H9 (cell line): ENCODE measurements around the gene KCNMB2. TPM values are rescaled to one million over a fixed set of nuclear protein-coding genes. Genes with fewer than 3 reads are reported as not detected.

Source experiments
- DNase-seq: peaks from one replicate; pipeline ENCODE4 v3.0.0-alpha.2; 2017
- H2AFZ ChIP-seq: one replicate; pipeline ENCODE4 v1.6.1; 2013; ENCODE audit warnings: mild to moderate bottlenecking, low read length, control low read depth, moderate library complexity
- H2AK5ac ChIP-seq: 2 replicates; pipeline ENCODE4 v1.6.1; 2013; ENCODE audit warnings: low read length, control low read depth, mixed read lengths; ENCODE audit not compliant: insufficient read length
- H2BK120ac ChIP-seq: one replicate; pipeline ENCODE4 v1.6.1; 2013; ENCODE audit warnings: low read depth, mild to moderate bottlenecking, low read length, control low read depth, inconsistent platforms; ENCODE audit not compliant: poor library complexity, severe bottlenecking
- H2BK12ac ChIP-seq: 2 replicates; pipeline ENCODE4 v1.6.1; 2013; ENCODE audit warnings: low read length, control low read depth, mixed read lengths, low read depth; ENCODE audit not compliant: insufficient read length
- H2BK15ac ChIP-seq: 2 replicates; pipeline ENCODE4 v1.6.1; 2013; ENCODE audit warnings: low read depth, low read length, control low read depth
- H2BK20ac ChIP-seq: one replicate; pipeline ENCODE4 v1.6.1; 2013; ENCODE audit warnings: low read depth, mild to moderate bottlenecking, low read length, control low read depth, inconsistent platforms; ENCODE audit not compliant: poor library complexity, severe bottlenecking
- H2BK5ac ChIP-seq: 2 replicates; pipeline ENCODE4 v1.6.1; 2013; ENCODE audit warnings: low read length, control low read depth, mixed read lengths; ENCODE audit not compliant: insufficient read length
- H3K14ac ChIP-seq: 2 replicates; pipeline ENCODE4 v1.6.1; 2013; ENCODE audit warnings: low read length, control low read depth; ENCODE audit not compliant: insufficient read depth
- H3K18ac ChIP-seq: 2 replicates; pipeline ENCODE4 v1.6.1; 2013; ENCODE audit warnings: low read depth, mild to moderate bottlenecking, mixed read lengths, low read length, control low read depth; ENCODE audit not compliant: insufficient read length
- H3K23ac ChIP-seq: 2 replicates; pipeline ENCODE4 v1.6.1; 2013; ENCODE audit warnings: low read length, control low read depth, mixed read lengths, low read depth; ENCODE audit not compliant: insufficient read length
- H3K23me2 ChIP-seq: 2 replicates; pipeline ENCODE4 v1.6.1; 2013; ENCODE audit warnings: low read depth, mild to moderate bottlenecking, mixed read lengths, low read length, control low read depth; ENCODE audit not compliant: insufficient read length, poor library complexity, severe bottlenecking
- H3K27ac ChIP-seq: 2 replicates; pipeline ENCODE4 v1.5.1; 2013; ENCODE audit warnings: low read length, control low read depth, mixed read lengths, low read depth; ENCODE audit not compliant: insufficient read length
- H3K27me3 ChIP-seq: 2 replicates; pipeline ENCODE4 v1.6.1; 2013; ENCODE audit warnings: low read length, control low read depth, inconsistent platforms; ENCODE audit not compliant: insufficient read depth
- H3K4ac ChIP-seq: 2 replicates; pipeline ENCODE4 v1.6.1; 2013; ENCODE audit warnings: low read depth, mild to moderate bottlenecking, control low read depth, inconsistent platforms, low read length, moderate library complexity
- H3K4me1 ChIP-seq: 2 replicates; pipeline ENCODE4 v1.6.1; 2013; ENCODE audit warnings: low read length, control low read depth, inconsistent platforms; ENCODE audit not compliant: insufficient read depth
- H3K4me2 ChIP-seq: 2 replicates; pipeline ENCODE4 v1.6.1; 2013; ENCODE audit warnings: low read length, control low read depth, mixed read lengths; ENCODE audit not compliant: insufficient read length, insufficient read depth
- H3K56ac ChIP-seq: 2 replicates; pipeline ENCODE4 v1.6.1; 2013; ENCODE audit warnings: low read depth, mild to moderate bottlenecking, mixed read lengths, low read length, control low read depth; ENCODE audit not compliant: insufficient read length
- H3K79me1 ChIP-seq: 2 replicates; pipeline ENCODE4 v1.6.1; 2013; ENCODE audit warnings: low read depth, mild to moderate bottlenecking, moderate library complexity, low read length, control low read depth, inconsistent platforms; ENCODE audit not compliant: insufficient read depth, poor library complexity, severe bottlenecking
- H3K79me2 ChIP-seq: 2 replicates; pipeline ENCODE4 v1.6.1; 2013; ENCODE audit warnings: low read length, control low read depth, inconsistent platforms; ENCODE audit not compliant: insufficient read depth
- H3K9ac ChIP-seq: 2 replicates; pipeline ENCODE4 v1.6.1; 2013; ENCODE audit warnings: low read length, control low read depth, mixed read lengths; ENCODE audit not compliant: insufficient read length; ENCODE audit errors: extremely low read depth
- H3K9me3 ChIP-seq: one replicate; pipeline ENCODE4 v1.6.1; 2013; ENCODE audit warnings: low read depth, low read length, inconsistent platforms; ENCODE audit not compliant: control insufficient read depth
- H3T11ph ChIP-seq: one replicate; pipeline ENCODE4 v1.6.1; 2013; ENCODE audit warnings: mild to moderate bottlenecking, low read length, control low read depth, inconsistent platforms
- H4K20me1 ChIP-seq: one replicate; pipeline ENCODE4 v1.6.1; 2013; ENCODE audit not compliant: control insufficient read depth, insufficient read length, insufficient read depth
- H4K5ac ChIP-seq: 2 replicates; pipeline ENCODE4 v1.6.1; 2013; ENCODE audit warnings: low read depth, mild to moderate bottlenecking, mixed read lengths, low read length, control low read depth; ENCODE audit not compliant: insufficient read length
- H4K8ac ChIP-seq: replicated peaks from 2 replicates; pipeline ENCODE4 v1.6.1; 2013; ENCODE audit warnings: low read length, control low read depth, mixed read lengths, low read depth; ENCODE audit not compliant: insufficient read length
- H4K91ac ChIP-seq: 2 replicates; pipeline ENCODE4 v1.6.1; 2013; ENCODE audit warnings: low read depth, mild to moderate bottlenecking, moderate library complexity, mixed read lengths, low read length, control low read depth; ENCODE audit not compliant: insufficient read length
- H3K27ac Mint-ChIP-seq, 3 experiments: 2 replicates in 2 of 3; 3 replicates in 1 of 3; pipeline ENCODE4 v1.8.0; 2020 to 2021; ENCODE audit warnings: mixed read lengths in 3 of 3, mild to moderate bottlenecking in 1 of 3, moderate library complexity in 1 of 3
- H3K27me3 Mint-ChIP-seq: 2 replicates; pipeline ENCODE4 v1.8.0; 2021; ENCODE audit warnings: low read depth, mild to moderate bottlenecking, moderate library complexity, mixed read lengths
- H3K36me3 Mint-ChIP-seq, 3 experiments: 2 replicates in 2 of 3; 3 replicates in 1 of 3; pipeline ENCODE4 v1.8.0; 2020 to 2021; ENCODE audit warnings: low read depth in 3 of 3, mixed read lengths in 3 of 3; ENCODE audit not compliant: insufficient read depth in 1 of 3
- H3K4me1 Mint-ChIP-seq, 2 experiments: 2 replicates each; pipeline ENCODE4 v1.8.0; 2020; ENCODE audit warnings: mixed read lengths in 2 of 2
- H3K4me3 Mint-ChIP-seq, 2 experiments: 2 replicates in 1 of 2; 3 replicates in 1 of 2; pipeline ENCODE4 v1.8.0; 2020 to 2021; ENCODE audit warnings: mild to moderate bottlenecking in 2 of 2, mixed read lengths in 2 of 2, moderate library complexity in 1 of 2
- H3K9me3 Mint-ChIP-seq, 2 experiments: 2 replicates in 1 of 2; 3 replicates in 1 of 2; pipeline ENCODE4 v1.8.0; 2020; ENCODE audit warnings: mild to moderate bottlenecking in 2 of 2, mixed read lengths in 2 of 2, moderate library complexity in 1 of 2
- CTCF ChIP-seq: fragments of 200-600 bp; sonication (generic); conservative IDR thresholded peaks from 3 replicates; pipeline ENCODE4 v1.8.0; 2021; ENCODE audit warnings: antibody characterized with exemption, mild to moderate bottlenecking
- total RNA-seq: library from RNA; stranded (reverse); gene quantifications from 2 replicates; pipeline ENCODE4 v1.2.1, GENCODE V29; 2021

The KCNMB2 gene
- total RNA-seq, 1 experiment from 2014 or later = not detected

GRCh38 chr3:178827285-178827856 is 291.1 kb downstream of the KCNMB2 start:
- H3K36me3 Mint-ChIP-seq = no peaks in the 10 kb centered on the region; a peak in 2 of 7 replicates

More at GRCh38 chr3:178827285-178827856, 291.1 kb downstream of the KCNMB2 start:
- Histone ChIP-seq H4K8ac (no peak overlapping the region), H3K56ac (no peak overlapping the region), H3K14ac (no peak overlapping the region), H4K20me1 (no peaks in the 10 kb centered on the region), H3K18ac (no peak overlapping the region), H3K27ac (no peak overlapping the region), H2AK5ac (no peak overlapping the region), H4K5ac (no peak overlapping the region), H3K27me3 (no peaks in the 10 kb centered on the region), H3K4me1 (peaks cover 3% of the 10 kb centered on the region; the same call in 1 of the 2 replicates), H3K23me2 (no peaks in the 10 kb centered on the region), H3K9me3 (no peaks in the 10 kb centered on the region), H3K9ac (no peak overlapping the region), H2AFZ (no peak overlapping the region), H2BK5ac (no peak overlapping the region), H2BK120ac (no peak overlapping the region), H2BK12ac (no peak overlapping the region), H3K79me1 (no peaks in the 10 kb centered on the region), H2BK15ac (no peak overlapping the region), H4K91ac (no peak overlapping the region), H3T11ph (no peak overlapping the region), H3K4ac (no peak overlapping the region), H3K23ac (no peak overlapping the region), H3K79me2 (no peaks in the 10 kb centered on the region), H2BK20ac (no peak overlapping the region), H3K4me2 (no peak overlapping the region)
- no peak for TF ChIP-seq CTCF
- H3K9me3 Mint-ChIP-seq = no peaks in the 10 kb centered on the region; a peak in 1 of 5 replicates
- no peak for DNase-seq
- H3K27me3 Mint-ChIP-seq = no peaks in the 10 kb centered on the region
- no peak overlapping the region for H3K4me3 Mint-ChIP-seq
- H3K4me1 Mint-ChIP-seq = peaks cover 21 to 22% of the 10 kb centered on the region in 2 experiments
- H3K27ac Mint-ChIP-seq = no peak overlapping the region
